Neural crest cell (in vitro differentiated cells): ENCODE results near the gene PCP2. TPM values are rescaled to one million over a fixed set of nuclear protein-coding genes. Genes with fewer than 3 reads are reported as not detected.

Source experiments
- DNase-seq: peaks from one replicate; pipeline ENCODE4 v3.0.0; 2021; ENCODE audit warnings: low read depth, mixed read lengths, low spot score
- H3K27ac Mint-ChIP-seq: one replicate; pipeline ENCODE4 v1.8.0; 2021; ENCODE audit warnings: mild to moderate bottlenecking, mixed read lengths; ENCODE audit not compliant: unreplicated experiment
- H3K27me3 Mint-ChIP-seq: 2 replicates; pipeline ENCODE4 v1.8.0; 2021; ENCODE audit warnings: low read depth, mild to moderate bottlenecking, mixed read lengths
- H3K36me3 Mint-ChIP-seq: 2 replicates; pipeline ENCODE4 v1.8.0; 2021; ENCODE audit warnings: low read depth, mild to moderate bottlenecking, mixed read lengths
- H3K4me1 Mint-ChIP-seq: 2 replicates; pipeline ENCODE4 v1.8.0; 2021; ENCODE audit warnings: mixed read lengths
- H3K4me3 Mint-ChIP-seq: one replicate; pipeline ENCODE4 v1.8.0; 2021; ENCODE audit warnings: mild to moderate bottlenecking, mixed read lengths
- H3K9me3 Mint-ChIP-seq: 2 replicates; pipeline ENCODE4 v1.8.0; 2021; ENCODE audit warnings: mixed read lengths
- CTCF ChIP-seq: fragments of 200-600 bp; sonication (generic); conservative IDR thresholded peaks from 2 replicates; pipeline ENCODE4 v1.5.0; 2021; ENCODE audit warnings: antibody characterized with exemption, mild to moderate bottlenecking
- total RNA-seq: library from RNA; stranded (reverse); gene quantifications from 2 replicates; pipeline ENCODE4 v1.2.1, GENCODE V29; 2021

Gene PCP2
- total RNA-seq, 1 donor from 2014 or later, result not detected

DNA sequence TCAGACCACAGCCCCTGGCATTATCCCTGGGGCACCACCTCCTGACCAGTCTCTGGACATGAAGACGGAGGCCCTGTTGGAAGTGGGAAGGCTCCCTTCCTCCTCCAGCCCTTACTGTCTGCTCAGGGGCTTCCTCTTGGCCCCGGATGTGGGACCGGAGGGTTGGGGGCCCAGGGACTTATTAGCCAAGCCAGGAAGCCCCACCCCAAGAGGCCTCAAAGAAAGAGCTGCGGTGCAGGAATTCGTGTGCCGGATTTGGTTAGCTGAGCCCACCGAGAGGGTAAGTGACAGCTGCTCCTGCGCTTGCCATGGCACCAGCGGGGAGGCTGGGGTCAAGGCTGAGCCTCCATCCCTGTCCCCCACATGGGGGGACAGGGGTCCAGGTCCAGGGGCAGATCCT, 35.3 kb upstream of the PCP2 start, which contains the start of gene RETN:
Gene RETN, plus strand, starts transcription at position 208 of the 400 bp plus-strand sequence. CDS start 278 bp downstream, outside the sequence.
- no peak for DNase-seq
- no peaks in the 10 kb centered on the region for H3K36me3 Mint-ChIP-seq
- H3K4me1 Mint-ChIP-seq, result no peaks in the 10 kb centered on the region
- H3K27me3 Mint-ChIP-seq, result peaks cover 81% of the 10 kb centered on the region
- no peak within 1 kb of the TSS for H3K27ac Mint-ChIP-seq
- TF ChIP-seq CTCF, result no peak
- no peaks in the 10 kb centered on the region for H3K9me3 Mint-ChIP-seq
- no peak within 1 kb of the TSS for H3K4me3 Mint-ChIP-seq

DNA sequence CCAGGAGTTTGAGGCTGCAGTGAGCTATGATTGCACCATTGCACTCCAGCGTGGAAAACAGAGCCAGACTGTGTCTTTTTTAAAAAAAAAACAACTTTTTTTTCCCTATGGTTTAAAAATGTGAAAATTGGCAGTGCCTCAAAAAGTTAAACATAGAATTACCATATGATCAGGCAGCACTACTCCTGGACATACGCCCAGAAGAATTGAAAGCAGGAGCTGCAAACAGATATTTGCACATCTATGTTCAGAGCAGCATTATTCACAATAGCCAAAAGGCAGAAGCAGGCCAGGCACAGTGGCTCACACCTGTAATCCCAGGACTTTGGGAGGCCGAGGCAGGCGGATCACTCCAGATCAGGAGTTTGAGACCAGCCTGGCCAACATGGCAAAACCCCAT, 31.6 kb upstream of the PCP2 start:
- peaks cover 59% of the 10 kb centered on the region for H3K27me3 Mint-ChIP-seq
- no peaks in the 10 kb centered on the region for H3K9me3 Mint-ChIP-seq
- no peak overlapping the region for H3K4me3 Mint-ChIP-seq
- DNase-seq, result no peak
- H3K36me3 Mint-ChIP-seq, result no peaks in the 10 kb centered on the region
- H3K4me1 Mint-ChIP-seq, result no peaks in the 10 kb centered on the region
- TF ChIP-seq CTCF, result no peak
- no peak overlapping the region for H3K27ac Mint-ChIP-seq

- Mint-ChIP-seq H3K27me3 (peaks cover 46% of the 10 kb centered on the region), H3K4me1 (no peaks in the 10 kb centered on the region), H3K36me3 (no peaks in the 10 kb centered on the region), H3K27ac (no peak overlapping the region), H3K4me3 (no peak overlapping the region), H3K9me3 (no peaks in the 10 kb centered on the region)
- DNase-seq, result no peak
- TF ChIP-seq CTCF, result no peak
These were observed 30.2 kb upstream of the PCP2 start for GRCh38 chr19:7663706-7664105.

- TF ChIP-seq CTCF, result no peak
- no peak for DNase-seq
- H3K4me3 Mint-ChIP-seq, result no peak overlapping the region
- H3K4me1 Mint-ChIP-seq, result peaks cover 5% of the 10 kb centered on the region
- no peaks in the 10 kb centered on the region for H3K9me3 Mint-ChIP-seq
- H3K27me3 Mint-ChIP-seq, result peaks cover 40% of the 10 kb centered on the region
- no peaks in the 10 kb centered on the region for H3K36me3 Mint-ChIP-seq
- no peak overlapping the region for H3K27ac Mint-ChIP-seq
These were observed 29.1 kb upstream of the PCP2 start for GRCh38 chr19:7662657-7663056.

GRCh38 chr19:7661744-7662538, 28.4 kb upstream of the PCP2 start:
- H3K27me3 Mint-ChIP-seq, result peaks cover 36% of the 10 kb centered on the region
- no peaks in the 10 kb centered on the region for H3K9me3 Mint-ChIP-seq
- H3K4me1 Mint-ChIP-seq, result peaks cover 5% of the 10 kb centered on the region
- H3K4me3 Mint-ChIP-seq, result no peak overlapping the region
- no peak overlapping the region for H3K27ac Mint-ChIP-seq
- H3K36me3 Mint-ChIP-seq, result no peaks in the 10 kb centered on the region
- TF ChIP-seq CTCF, result no peak
- no peak for DNase-seq
